HepG2 (cell line): ENCODE results near the gene PIGL. TPM values are rescaled to one million over a fixed set of nuclear protein-coding genes. Genes with fewer than 3 reads are reported as not detected.

Experiments
- GTF3A ChIP-seq: sonication (generic); formaldehyde crosslinking; conservative IDR thresholded peaks from 2 replicates; pipeline ENCODE4 v1.4.0; 2020; ENCODE audit warnings: mild to moderate bottlenecking, missing genetic modification reagents
- HMG20A ChIP-seq: IDR thresholded peaks from 2 replicates; pipeline ENCODE4 v1.6.1; 2016; ENCODE audit warnings: borderline replicate concordance
- HNRNPLL ChIP-seq: fragments of 200-400 bp; formaldehyde crosslinking; IDR thresholded peaks from 2 replicates; pipeline ENCODE4 v1.6.1; 2017; ENCODE audit warnings: mild to moderate bottlenecking, low read depth, low read length; ENCODE audit not compliant: poor library complexity, severe bottlenecking
- HNRNPUL1 ChIP-seq: fragments of 200-400 bp; formaldehyde crosslinking; IDR thresholded peaks from 2 replicates; pipeline ENCODE4 v1.6.1; 2017; ENCODE audit warnings: low read depth, mild to moderate bottlenecking, low read length, moderate library complexity
- IKZF4 ChIP-seq: sonication (generic); formaldehyde crosslinking; IDR thresholded peaks from 2 replicates; pipeline ENCODE4 v1.5.1; 2020; ENCODE audit warnings: borderline replicate concordance, mild to moderate bottlenecking, low read depth, missing genetic modification reagents; ENCODE audit errors: not compliant biosample characterization
- MBD4 ChIP-seq: IDR thresholded peaks from 2 replicates; pipeline ENCODE4 v1.6.1; 2012; ENCODE audit warnings: low read length, inconsistent platforms, borderline replicate concordance
- NKX3-1 ChIP-seq: sonication (generic); formaldehyde crosslinking; IDR thresholded peaks from 2 replicates; pipeline ENCODE4 v1.5.0; 2020; ENCODE audit warnings: missing genetic modification reagents
- SMYD3 ChIP-seq: sonication (generic); formaldehyde crosslinking; IDR thresholded peaks from 2 replicates; pipeline ENCODE4 v1.8.1; 2023; ENCODE audit warnings: mild to moderate bottlenecking, missing genetic modification reagents
- SRSF9 ChIP-seq: fragments of 200-400 bp; formaldehyde crosslinking; IDR thresholded peaks from 2 replicates; pipeline ENCODE4 v1.6.1; 2018; ENCODE audit warnings: borderline replicate concordance, mild to moderate bottlenecking, low read depth, low read length; ENCODE audit not compliant: insufficient read depth, poor library complexity, severe bottlenecking
- ZC3H4 ChIP-seq: sonication (generic); formaldehyde crosslinking; IDR thresholded peaks from 2 replicates; pipeline ENCODE4 v1.4.0; 2020; ENCODE audit warnings: missing genetic modification reagents, borderline replicate concordance
- ZNF329 ChIP-seq: sonication (generic); formaldehyde crosslinking; IDR thresholded peaks from 2 replicates; pipeline ENCODE4 v1.9.0; 2021; ENCODE audit warnings: low read depth, mild to moderate bottlenecking, missing genetic modification reagents
- polyA plus RNA-seq, 8 experiments: library from polyadenylated mRNA; depleted of rRNA in 3 of 8; stranded (reverse) in 7 of 8; unstranded in 1 of 8; fragments of >200 nt; fragmentation: Illumina TruSeq in 4 of 8; extraction: Trizol in 4 of 8; gene quantifications; 2 replicates each; pipeline versions ENCODE4 v1.2.1 to v1.2.3, GENCODE V29; 2011 to 2016; ENCODE audit warnings: low read depth in 4 of 8, missing spikeins in 1 of 8, mixed read lengths in 1 of 8; ENCODE audit not compliant: insufficient read depth in 1 of 8
- total RNA-seq, 5 experiments: library from RNA; depleted of rRNA; stranded (reverse); fragments of >200 nt; fragmentation: Illumina TruSeq; extraction: Trizol; gene quantifications; 2 replicates each; pipeline ENCODE4 v1.2.3, GENCODE V29; 2016; ENCODE audit warnings: low read depth in 1 of 5
- TF ChIP-seq, protein P1 (sequence below): sonication (generic); formaldehyde crosslinking; IDR thresholded peaks from 2 replicates; pipeline ENCODE4 v1.8.1; 2022; ENCODE audit warnings: low read depth, mild to moderate bottlenecking, missing genetic modification reagents
- TF ChIP-seq, protein P2 (sequence below): sonication (generic); formaldehyde crosslinking; IDR thresholded peaks from 2 replicates; pipeline ENCODE4 v1.5.0; 2020; ENCODE audit warnings: missing genetic modification reagents, mild to moderate bottlenecking, borderline replicate concordance
- TF ChIP-seq, protein P3 (sequence below): sonication (generic); formaldehyde crosslinking; IDR thresholded peaks from 2 replicates; pipeline ENCODE4 v1.9.0; 2021; ENCODE audit warnings: missing genetic modification reagents, borderline replicate concordance
- TF ChIP-seq, protein P4 (sequence below): sonication (generic); formaldehyde crosslinking; IDR thresholded peaks from 2 replicates; pipeline ENCODE4 v1.4.0; 2020; ENCODE audit warnings: missing genetic modification reagents, borderline replicate concordance
- TF ChIP-seq, protein P5 (sequence below): sonication (generic); formaldehyde crosslinking; IDR thresholded peaks from 2 replicates; pipeline ENCODE4 v1.4.0; 2020; ENCODE audit warnings: mild to moderate bottlenecking, missing genetic modification reagents
- TF ChIP-seq, protein P6 (sequence below): sonication (generic); formaldehyde crosslinking; IDR thresholded peaks from 2 replicates; pipeline ENCODE4 v1.8.0; 2022; ENCODE audit warnings: mild to moderate bottlenecking, missing genetic modification reagents, moderate library complexity

Gene PIGL
- total and polyA plus RNA-seq, 2 of the 13 experiments (the other 11 are each of a cell fraction or from before 2014, with no cell fraction given) = 28.5 to 63.8 TPM

DNA sequence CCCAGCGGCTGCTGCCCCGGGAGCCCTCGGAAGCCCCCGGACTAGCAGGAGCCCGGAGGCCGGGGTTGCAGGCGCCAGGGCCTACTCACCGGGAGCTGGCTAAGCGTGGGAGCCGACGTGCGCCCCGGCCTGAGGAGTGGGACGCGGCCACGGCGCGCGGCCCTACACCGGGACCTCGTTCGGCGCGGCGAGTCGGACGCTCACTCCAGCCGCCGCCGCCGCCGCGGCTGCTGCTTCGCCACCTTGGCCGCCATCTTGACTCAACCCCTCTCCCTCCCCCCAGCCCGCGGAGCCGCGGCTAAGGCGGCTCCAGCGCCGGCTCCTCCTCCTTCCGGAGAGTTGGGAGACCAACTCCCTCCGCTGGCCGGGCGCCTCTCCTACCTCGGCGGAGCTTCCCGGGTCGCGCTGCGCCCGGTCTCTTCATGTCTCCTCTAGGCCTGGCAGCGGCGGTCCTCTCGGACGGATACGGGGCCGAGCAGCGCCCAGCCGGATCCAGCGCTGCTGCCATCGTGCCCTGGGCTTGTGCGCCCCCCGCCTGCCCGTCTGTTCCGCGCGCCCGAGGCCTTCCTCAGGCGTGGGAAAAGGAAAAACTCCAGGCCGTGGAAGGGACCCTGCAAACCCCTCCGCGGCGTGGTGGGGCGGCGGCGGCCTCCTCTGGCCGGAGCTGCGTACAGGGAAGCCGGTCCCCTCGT, 1.6 kb upstream of the PIGL start, which contains the start of gene NCOR1 (continued):
- TF ChIP-seq, protein P1, sequence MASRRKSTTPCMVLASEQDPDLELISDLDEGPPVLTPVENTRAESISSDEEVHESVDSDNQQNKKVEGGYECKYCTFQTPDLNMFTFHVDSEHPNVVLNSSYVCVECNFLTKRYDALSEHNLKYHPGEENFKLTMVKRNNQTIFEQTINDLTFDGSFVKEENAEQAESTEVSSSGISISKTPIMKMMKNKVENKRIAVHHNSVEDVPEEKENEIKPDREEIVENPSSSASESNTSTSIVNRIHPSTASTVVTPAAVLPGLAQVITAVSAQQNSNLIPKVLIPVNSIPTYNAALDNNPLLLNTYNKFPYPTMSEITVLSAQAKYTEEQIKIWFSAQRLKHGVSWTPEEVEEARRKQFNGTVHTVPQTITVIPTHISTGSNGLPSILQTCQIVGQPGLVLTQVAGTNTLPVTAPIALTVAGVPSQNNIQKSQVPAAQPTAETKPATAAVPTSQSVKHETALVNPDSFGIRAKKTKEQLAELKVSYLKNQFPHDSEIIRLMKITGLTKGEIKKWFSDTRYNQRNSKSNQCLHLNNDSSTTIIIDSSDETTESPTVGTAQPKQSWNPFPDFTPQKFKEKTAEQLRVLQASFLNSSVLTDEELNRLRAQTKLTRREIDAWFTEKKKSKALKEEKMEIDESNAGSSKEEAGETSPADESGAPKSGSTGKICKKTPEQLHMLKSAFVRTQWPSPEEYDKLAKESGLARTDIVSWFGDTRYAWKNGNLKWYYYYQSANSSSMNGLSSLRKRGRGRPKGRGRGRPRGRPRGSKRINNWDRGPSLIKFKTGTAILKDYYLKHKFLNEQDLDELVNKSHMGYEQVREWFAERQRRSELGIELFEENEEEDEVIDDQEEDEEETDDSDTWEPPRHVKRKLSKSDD (CRISPR knock-in tag) = peak; percentile 69
- TF ChIP-seq MBD4 = no peak
- TF ChIP-seq, protein P2, sequence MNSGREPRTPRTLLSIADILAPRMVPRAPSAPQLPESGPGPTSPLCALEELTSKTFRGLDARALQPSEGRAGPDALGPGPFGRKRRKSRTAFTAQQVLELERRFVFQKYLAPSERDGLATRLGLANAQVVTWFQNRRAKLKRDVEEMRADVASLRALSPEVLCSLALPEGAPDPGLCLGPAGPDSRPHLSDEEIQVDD (CRISPR knock-in tag) = no peak
- TF ChIP-seq SMYD3 (CRISPR knock-in tag) = no peak
- no peak for TF ChIP-seq SRSF9
- TF ChIP-seq HMG20A (CRISPR knock-in tag) = no peak
- peak; percentile 78 for TF ChIP-seq HNRNPLL
- 0 out of 2 replicates have a peak, but pooled peaks have one; percentile 62 for TF ChIP-seq GTF3A (CRISPR knock-in tag)
- TF ChIP-seq, protein P3, sequence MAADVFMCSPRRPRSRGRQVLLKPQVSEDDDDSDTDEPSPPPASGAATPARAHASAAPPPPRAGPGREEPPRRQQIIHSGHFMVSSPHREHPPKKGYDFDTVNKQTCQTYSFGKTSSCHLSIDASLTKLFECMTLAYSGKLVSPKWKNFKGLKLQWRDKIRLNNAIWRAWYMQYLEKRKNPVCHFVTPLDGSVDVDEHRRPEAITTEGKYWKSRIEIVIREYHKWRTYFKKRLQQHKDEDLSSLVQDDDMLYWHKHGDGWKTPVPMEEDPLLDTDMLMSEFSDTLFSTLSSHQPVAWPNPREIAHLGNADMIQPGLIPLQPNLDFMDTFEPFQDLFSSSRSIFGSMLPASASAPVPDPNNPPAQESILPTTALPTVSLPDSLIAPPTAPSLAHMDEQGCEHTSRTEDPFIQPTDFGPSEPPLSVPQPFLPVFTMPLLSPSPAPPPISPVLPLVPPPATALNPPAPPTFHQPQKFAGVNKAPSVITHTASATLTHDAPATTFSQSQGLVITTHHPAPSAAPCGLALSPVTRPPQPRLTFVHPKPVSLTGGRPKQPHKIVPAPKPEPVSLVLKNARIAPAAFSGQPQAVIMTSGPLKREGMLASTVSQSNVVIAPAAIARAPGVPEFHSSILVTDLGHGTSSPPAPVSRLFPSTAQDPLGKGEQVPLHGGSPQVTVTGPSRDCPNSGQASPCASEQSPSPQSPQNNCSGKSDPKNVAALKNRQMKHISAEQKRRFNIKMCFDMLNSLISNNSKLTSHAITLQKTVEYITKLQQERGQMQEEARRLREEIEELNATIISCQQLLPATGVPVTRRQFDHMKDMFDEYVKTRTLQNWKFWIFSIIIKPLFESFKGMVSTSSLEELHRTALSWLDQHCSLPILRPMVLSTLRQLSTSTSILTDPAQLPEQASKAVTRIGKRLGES = no peak
- TF ChIP-seq, protein P4, sequence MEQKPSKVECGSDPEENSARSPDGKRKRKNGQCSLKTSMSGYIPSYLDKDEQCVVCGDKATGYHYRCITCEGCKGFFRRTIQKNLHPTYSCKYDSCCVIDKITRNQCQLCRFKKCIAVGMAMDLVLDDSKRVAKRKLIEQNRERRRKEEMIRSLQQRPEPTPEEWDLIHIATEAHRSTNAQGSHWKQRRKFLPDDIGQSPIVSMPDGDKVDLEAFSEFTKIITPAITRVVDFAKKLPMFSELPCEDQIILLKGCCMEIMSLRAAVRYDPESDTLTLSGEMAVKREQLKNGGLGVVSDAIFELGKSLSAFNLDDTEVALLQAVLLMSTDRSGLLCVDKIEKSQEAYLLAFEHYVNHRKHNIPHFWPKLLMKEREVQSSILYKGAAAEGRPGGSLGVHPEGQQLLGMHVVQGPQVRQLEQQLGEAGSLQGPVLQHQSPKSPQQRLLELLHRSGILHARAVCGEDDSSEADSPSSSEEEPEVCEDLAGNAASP = peak; percentile 33; the same call in 1 of the 2 replicates
- peak; percentile 64; the same call in 1 of the 2 replicates for TF ChIP-seq NKX3-1 (CRISPR knock-in tag)
- no peak for TF ChIP-seq ZC3H4 (CRISPR knock-in tag)
- 0 out of 2 replicates have a peak, but pooled peaks have one; percentile 45 for TF ChIP-seq ZNF329 (CRISPR knock-in tag)
- TF ChIP-seq IKZF4 = no peak
- TF ChIP-seq, protein P5, sequence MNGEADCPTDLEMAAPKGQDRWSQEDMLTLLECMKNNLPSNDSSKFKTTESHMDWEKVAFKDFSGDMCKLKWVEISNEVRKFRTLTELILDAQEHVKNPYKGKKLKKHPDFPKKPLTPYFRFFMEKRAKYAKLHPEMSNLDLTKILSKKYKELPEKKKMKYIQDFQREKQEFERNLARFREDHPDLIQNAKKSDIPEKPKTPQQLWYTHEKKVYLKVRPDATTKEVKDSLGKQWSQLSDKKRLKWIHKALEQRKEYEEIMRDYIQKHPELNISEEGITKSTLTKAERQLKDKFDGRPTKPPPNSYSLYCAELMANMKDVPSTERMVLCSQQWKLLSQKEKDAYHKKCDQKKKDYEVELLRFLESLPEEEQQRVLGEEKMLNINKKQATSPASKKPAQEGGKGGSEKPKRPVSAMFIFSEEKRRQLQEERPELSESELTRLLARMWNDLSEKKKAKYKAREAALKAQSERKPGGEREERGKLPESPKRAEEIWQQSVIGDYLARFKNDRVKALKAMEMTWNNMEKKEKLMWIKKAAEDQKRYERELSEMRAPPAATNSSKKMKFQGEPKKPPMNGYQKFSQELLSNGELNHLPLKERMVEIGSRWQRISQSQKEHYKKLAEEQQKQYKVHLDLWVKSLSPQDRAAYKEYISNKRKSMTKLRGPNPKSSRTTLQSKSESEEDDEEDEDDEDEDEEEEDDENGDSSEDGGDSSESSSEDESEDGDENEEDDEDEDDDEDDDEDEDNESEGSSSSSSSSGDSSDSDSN (CRISPR knock-in tag) = peak; percentile 97
- TF ChIP-seq, protein P6, sequence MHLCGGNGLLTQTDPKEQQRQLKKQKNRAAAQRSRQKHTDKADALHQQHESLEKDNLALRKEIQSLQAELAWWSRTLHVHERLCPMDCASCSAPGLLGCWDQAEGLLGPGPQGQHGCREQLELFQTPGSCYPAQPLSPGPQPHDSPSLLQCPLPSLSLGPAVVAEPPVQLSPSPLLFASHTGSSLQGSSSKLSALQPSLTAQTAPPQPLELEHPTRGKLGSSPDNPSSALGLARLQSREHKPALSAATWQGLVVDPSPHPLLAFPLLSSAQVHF (CRISPR knock-in tag) = no peak
- TF ChIP-seq HNRNPUL1 = no peak
